Measurements from ENCODE around the gene TNFSF18. TPM values are rescaled to one million over a fixed set of nuclear protein-coding genes. Genes with fewer than 3 reads are reported as not detected.

Gene TNFSF18
- total and polyA plus RNA-seq, 2 experiments from 2014 or later: 0.06 TPM; not detected in 1

DNA sequence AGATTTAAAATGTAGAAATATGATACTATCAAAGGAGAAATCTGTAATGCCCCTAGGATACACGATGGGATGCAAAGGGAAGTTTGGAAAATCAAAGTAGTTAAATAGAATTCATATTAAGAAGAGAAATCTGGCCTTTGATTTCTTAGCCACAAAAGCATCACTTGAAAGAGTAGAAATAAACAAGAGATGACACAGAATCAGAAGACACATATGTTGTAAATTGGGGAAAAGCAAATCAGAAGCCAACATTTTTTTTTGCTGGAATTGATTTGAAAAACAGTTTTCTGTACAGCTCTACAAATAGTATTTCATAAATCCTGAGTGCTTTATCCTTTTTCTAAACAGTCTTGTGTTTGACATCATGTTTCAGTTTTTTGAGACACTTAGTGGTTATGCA lies 12.4 kb upstream of the TNFSF18 start:
- no peaks in the 10 kb centered on the region for H3K9me3 ChIP-seq (ENCODE audit: low read depth)
- no peaks in the 10 kb centered on the region for H3K27me3 ChIP-seq
- no peak for DNase-seq (ENCODE audit: low read depth in 1 of 2, low spot score in 1 of 2)
- TF ChIP-seq, protein P1, sequence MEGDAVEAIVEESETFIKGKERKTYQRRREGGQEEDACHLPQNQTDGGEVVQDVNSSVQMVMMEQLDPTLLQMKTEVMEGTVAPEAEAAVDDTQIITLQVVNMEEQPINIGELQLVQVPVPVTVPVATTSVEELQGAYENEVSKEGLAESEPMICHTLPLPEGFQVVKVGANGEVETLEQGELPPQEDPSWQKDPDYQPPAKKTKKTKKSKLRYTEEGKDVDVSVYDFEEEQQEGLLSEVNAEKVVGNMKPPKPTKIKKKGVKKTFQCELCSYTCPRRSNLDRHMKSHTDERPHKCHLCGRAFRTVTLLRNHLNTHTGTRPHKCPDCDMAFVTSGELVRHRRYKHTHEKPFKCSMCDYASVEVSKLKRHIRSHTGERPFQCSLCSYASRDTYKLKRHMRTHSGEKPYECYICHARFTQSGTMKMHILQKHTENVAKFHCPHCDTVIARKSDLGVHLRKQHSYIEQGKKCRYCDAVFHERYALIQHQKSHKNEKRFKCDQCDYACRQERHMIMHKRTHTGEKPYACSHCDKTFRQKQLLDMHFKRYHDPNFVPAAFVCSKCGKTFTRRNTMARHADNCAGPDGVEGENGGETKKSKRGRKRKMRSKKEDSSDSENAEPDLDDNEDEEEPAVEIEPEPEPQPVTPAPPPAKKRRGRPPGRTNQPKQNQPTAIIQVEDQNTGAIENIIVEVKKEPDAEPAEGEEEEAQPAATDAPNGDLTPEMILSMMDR (IDR thresholded peaks at IDR 0.05; ENCODE audit: low read depth, low read length): no peak
- H3K4me3 ChIP-seq: no peak overlapping the region
- H3K36me3 ChIP-seq: no peaks in the 10 kb centered on the region
- H3K27ac ChIP-seq: no peak overlapping the region
- no peaks in the 10 kb centered on the region for H3K4me1 ChIP-seq (ENCODE audit: low read depth)

DNA sequence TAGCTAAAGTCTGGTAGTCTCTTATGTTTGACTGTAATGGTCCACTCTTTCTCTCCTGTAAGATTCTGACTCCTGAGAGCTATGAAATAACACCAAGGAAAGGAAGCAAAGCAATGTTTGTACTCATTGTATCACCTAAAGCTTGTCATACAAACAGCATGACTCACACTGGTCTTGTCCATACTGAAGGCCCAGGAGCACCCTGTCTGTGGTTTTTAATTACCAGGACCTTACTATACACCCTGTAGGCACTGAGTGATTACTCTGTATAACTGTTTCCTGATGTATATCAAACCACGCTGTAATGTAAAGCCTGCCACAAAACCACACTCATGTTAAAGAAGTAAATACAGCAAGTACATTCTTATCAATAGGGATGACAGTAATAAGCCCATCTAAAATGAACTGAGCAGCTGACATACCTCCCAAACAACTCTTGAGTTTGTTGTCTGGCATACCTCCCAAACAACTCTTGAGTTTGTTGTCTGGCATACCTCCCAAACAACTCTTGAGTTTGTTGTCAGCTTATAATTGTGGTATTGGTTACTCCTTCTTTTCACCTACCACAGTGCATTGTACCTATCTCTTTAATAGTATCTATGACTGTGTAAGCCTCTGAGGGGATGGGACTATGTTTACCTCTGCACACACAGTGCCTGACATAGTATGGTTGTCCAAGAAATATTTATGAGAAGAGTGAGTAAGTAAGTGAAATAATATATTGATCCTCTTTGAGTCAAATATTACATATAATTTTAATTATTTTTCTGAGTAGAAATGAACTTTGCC lies 11.6 kb upstream of the TNFSF18 start:
- TF ChIP-seq, protein P1 (IDR thresholded peaks at IDR 0.05; ENCODE audit: low read depth, low read length): no peak
- Histone ChIP-seq H3K27ac (no peak overlapping the region), H3K4me3 (no peak overlapping the region), H3K4me1 (ENCODE audit: low read depth) (no peaks in the 10 kb centered on the region), H3K9me3 (ENCODE audit: low read depth) (no peaks in the 10 kb centered on the region), H3K36me3 (no peaks in the 10 kb centered on the region), H3K27me3 (no peaks in the 10 kb centered on the region)
- DNase-seq (ENCODE audit: low read depth in 1 of 2, low spot score in 1 of 2): peak in 1 of 2 donors; percentile 57

DNA sequence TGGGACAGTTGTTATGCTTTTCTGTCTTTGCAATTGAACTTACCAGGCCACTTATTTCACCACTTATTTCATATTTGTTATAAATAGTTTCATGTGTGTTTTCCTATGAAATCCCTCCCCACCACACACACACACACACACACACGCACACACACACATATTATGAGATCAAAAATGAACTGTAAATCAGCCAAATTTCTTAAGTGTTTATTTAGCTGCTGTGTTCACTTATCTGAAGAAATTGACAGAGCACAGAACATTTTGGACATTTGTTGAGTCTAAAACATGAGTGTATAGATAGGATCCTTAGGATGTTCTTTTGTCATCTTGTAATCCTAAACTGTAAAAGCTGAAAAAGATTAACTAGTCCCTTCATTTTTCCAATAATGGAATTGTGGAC lies 7.8 kb upstream of the TNFSF18 start:
- Histone ChIP-seq H3K4me3 (no peak overlapping the region), H3K4me1 (ENCODE audit: low read depth) (no peaks in the 10 kb centered on the region), H3K36me3 (no peaks in the 10 kb centered on the region), H3K9me3 (ENCODE audit: low read depth) (no peaks in the 10 kb centered on the region), H3K27ac (no peak overlapping the region), H3K27me3 (no peaks in the 10 kb centered on the region)
- TF ChIP-seq, protein P1 (IDR thresholded peaks at IDR 0.05; ENCODE audit: low read depth, low read length): no peak
- no peak for DNase-seq (ENCODE audit: low read depth in 1 of 2, low spot score in 1 of 2)

DNA sequence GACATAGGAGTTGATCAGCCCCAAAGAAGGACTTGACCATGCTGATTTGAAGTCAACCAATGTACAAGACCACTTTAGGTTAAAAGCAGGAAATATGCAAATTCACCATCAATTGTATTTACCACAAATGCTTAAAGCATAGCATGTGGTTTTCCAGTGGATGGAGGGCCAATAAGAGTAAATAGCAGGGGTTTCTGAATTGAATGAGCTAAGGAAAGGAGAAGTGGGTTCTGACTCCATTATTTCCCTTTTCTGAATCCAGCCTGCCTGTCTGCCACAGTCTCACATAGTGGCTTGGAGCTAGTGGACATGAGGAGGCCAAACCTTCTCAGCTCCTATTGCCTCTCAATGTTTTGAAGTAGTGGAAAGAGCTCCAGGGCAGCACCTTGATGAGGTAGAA lies 7.2 kb upstream of the TNFSF18 start:
- no peaks in the 10 kb centered on the region for H3K9me3 ChIP-seq (ENCODE audit: low read depth)
- TF ChIP-seq, protein P1 (IDR thresholded peaks at IDR 0.05; ENCODE audit: low read depth, low read length): no peak
- no peaks in the 10 kb centered on the region for H3K27me3 ChIP-seq
- no peaks in the 10 kb centered on the region for H3K36me3 ChIP-seq
- no peak overlapping the region for H3K27ac ChIP-seq
- no peaks in the 10 kb centered on the region for H3K4me1 ChIP-seq (ENCODE audit: low read depth)
- no peak for DNase-seq (ENCODE audit: low read depth in 1 of 2, low spot score in 1 of 2)
- H3K4me3 ChIP-seq: no peak overlapping the region

DNA sequence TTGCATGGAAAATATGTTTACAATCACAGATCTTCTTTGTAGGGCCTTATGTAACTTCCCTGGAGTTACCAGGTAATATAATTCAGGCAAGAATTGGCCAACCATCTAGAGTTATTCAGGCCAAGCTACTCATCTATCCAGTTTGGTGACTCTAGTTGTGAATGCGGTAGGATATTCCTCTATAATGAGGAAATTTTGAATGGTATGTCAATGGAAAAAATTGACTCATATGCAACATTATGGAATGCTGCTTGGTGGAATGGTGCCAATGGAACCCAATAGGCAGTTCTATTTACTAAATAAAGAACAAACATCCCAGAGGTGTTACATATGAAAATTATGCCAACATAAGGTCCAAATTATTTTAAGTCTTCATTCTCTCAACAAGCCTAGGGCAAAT lies 5.6 kb upstream of the TNFSF18 start:
- Histone ChIP-seq H3K4me3 (no peak overlapping the region), H3K27ac (no peak overlapping the region), H3K4me1 (ENCODE audit: low read depth) (no peaks in the 10 kb centered on the region), H3K27me3 (no peaks in the 10 kb centered on the region), H3K36me3 (no peaks in the 10 kb centered on the region), H3K9me3 (ENCODE audit: low read depth) (no peaks in the 10 kb centered on the region)
- TF ChIP-seq, protein P1 (IDR thresholded peaks at IDR 0.05; ENCODE audit: low read depth, low read length): no peak
- DNase-seq (ENCODE audit: low read depth in 1 of 2, low spot score in 1 of 2): no peak
